Muscle layer of colon (tissue), 2 donors: ENCODE data around the gene IFNA5.

Experiments used
- H3K27ac ChIP-seq: one replicate; pipeline ENCODE4 v1.7.0; 2013; ENCODE audit warnings: low read depth, mild to moderate bottlenecking, low read length, moderate library complexity
- H3K27me3 ChIP-seq, 2 donors: one replicate each; pipeline ENCODE4 v1.7.0; 2013; ENCODE audit warnings: low read length in 2 of 2, mild to moderate bottlenecking in 2 of 2; ENCODE audit not compliant: insufficient read depth in 2 of 2, control insufficient read depth in 1 of 2
- H3K36me3 ChIP-seq: one replicate; pipeline ENCODE4 v1.7.0; 2013; ENCODE audit warnings: mild to moderate bottlenecking, low read length; ENCODE audit not compliant: insufficient read depth
- H3K4me1 ChIP-seq: one replicate; pipeline ENCODE4 v1.7.0; 2013; ENCODE audit warnings: mild to moderate bottlenecking, low read length; ENCODE audit not compliant: insufficient read depth
- H3K4me3 ChIP-seq, 2 donors: one replicate each; pipeline ENCODE4 v1.7.0; 2013; ENCODE audit warnings: low read length in 2 of 2, low read depth in 1 of 2, mild to moderate bottlenecking in 1 of 2, moderate library complexity in 1 of 2
- H3K9ac ChIP-seq: one replicate; pipeline ENCODE4 v1.7.0; 2013; ENCODE audit warnings: low read length
- H3K9me3 ChIP-seq: one replicate; pipeline ENCODE4 v1.7.0; 2013; ENCODE audit warnings: mild to moderate bottlenecking, low read length
- donor health status: abdominal sarcoma.
- donor health status: Adenocarcinoma of cecum.

Gene IFNA5

DNA sequence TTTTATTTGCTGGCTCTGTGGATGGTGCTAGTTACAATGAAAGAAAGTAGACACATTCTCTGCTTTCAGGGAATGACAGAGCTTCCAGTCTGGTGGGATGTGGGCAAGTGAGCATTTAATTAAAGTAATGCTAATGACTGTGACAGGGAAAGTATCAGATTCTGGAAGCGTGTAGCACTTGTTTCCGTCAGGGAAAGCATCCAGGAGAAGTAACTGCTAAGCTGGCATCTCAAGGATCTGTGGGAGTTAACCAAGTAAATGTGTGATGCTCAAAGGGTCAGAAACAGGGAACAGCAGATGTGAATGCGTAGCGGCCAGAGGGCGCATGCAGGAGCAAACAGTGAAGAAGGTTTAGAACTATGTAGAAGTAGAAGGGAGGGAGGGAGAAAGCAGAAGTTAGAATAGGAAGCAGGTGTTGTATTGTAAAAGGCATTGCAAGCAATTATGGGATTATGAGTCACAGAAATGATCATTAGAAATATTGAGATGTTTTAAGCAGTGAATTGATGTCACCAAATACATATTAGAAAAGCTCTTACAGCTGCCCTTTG lies 17.9 kb upstream of the IFNA5 start:
- H3K9me3 ChIP-seq, result no peaks in the 10 kb centered on the region
- peaks cover 22% of the 10 kb centered on the region for H3K36me3 ChIP-seq
- peaks cover 12% of the 10 kb centered on the region for H3K4me1 ChIP-seq
- no peak overlapping the region for H3K27ac ChIP-seq
- H3K9ac ChIP-seq, result no peak overlapping the region
- no peaks in the 10 kb centered on the region for H3K27me3 ChIP-seq
- no peak overlapping the region for H3K4me3 ChIP-seq

DNA sequence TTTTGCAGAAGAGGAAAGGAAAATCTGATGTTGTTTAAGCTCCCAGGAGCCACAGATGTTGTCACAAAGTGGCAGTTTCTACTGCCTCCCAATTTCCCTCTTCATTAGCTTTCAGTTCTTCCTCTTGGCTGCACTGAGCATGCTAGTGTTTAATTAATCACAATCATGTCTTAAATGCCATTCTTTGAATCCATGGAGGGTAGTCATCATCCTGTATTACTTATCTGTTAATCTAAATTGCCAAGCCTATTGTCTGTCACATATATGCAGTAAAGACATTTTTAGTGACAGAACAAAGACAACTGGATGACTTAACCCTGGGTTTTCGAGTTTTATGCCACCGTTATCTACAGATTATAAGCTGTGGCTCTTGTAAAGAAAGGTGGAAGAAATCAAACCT lies 15.4 kb upstream of the IFNA5 start:
- Histone ChIP-seq H3K9ac (no peak overlapping the region), H3K9me3 (no peaks in the 10 kb centered on the region), H3K36me3 (peaks cover 22% of the 10 kb centered on the region), H3K4me1 (peaks cover 5% of the 10 kb centered on the region), H3K27me3 (no peaks in the 10 kb centered on the region), H3K4me3 (no peak overlapping the region), H3K27ac (no peak overlapping the region)

DNA sequence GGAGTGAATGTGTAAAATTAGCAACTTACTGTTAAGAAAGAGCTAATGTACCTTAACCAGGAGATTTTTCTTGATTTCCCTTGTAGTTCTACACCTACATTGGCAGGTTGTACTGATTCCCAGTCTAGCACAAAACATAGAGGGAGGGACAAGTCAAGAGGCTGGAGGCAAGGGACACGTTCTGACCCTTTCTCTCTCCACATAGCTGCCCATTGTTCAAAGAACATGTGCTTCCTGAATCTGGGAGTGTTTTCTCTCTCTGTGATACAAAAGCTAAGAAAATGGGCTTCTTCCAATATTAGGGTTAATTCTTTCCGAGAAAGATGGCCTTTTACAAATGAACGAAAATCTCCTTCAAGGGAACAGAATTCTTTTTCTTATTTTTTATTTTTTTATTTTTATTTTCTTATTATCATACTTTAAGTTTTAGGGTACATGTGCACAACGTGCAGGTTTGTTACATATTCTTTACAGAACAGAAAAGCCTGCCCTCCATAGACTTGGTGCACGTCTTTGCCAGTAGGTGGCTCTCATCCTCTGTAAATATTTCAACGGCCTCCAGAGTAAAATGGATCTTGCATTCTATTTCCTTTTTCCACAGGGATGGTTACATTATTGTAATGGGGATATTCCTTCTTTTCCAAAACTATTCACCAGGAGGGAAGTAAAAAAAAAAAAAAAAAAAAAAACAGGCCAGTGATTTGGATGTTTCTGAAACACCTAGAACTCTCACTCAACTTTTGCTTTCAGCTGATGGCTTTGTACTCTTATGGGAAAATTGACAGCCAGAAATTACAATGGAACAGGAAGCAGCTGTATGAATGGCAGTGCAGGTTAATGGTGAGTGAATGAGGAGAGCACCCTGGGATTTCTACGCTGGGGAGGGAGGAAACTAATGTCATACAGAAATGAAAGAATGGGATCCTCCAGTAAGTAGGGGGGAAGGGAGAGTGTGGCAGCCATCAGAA lies 13.1 kb upstream of the IFNA5 start:
- Histone ChIP-seq H3K4me1 (peaks cover 5% of the 10 kb centered on the region), H3K36me3 (peaks cover 12% of the 10 kb centered on the region), H3K27me3 (no peaks in the 10 kb centered on the region), H3K9me3 (no peaks in the 10 kb centered on the region), H3K9ac (no peak overlapping the region), H3K4me3 (no peak overlapping the region), H3K27ac (no peak overlapping the region)

DNA sequence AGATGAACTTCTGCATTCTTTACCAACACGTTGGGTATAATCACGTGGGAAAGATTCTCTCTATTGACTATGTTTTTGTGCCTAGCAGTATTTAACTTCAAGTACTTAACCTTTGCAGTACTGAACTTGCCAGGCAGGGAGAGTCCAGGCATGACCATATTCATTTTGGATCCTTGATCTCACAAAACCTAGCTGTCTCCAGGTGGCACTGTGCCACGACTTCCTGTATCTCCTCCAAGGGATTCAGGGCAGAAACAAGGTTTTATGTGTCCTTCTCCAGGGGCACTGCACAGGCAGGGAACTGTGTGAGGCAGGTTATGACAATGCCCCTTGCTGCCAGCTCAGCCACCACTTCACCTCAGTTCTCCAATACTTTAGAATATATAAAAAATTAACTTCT lies 11.7 kb upstream of the IFNA5 start:
- no peaks in the 10 kb centered on the region for H3K27me3 ChIP-seq
- H3K4me3 ChIP-seq, result no peak overlapping the region
- no peaks in the 10 kb centered on the region for H3K9me3 ChIP-seq
- H3K27ac ChIP-seq, result no peak overlapping the region
- peaks cover 4% of the 10 kb centered on the region for H3K36me3 ChIP-seq
- H3K4me1 ChIP-seq, result peaks cover 5% of the 10 kb centered on the region
- no peak overlapping the region for H3K9ac ChIP-seq

DNA sequence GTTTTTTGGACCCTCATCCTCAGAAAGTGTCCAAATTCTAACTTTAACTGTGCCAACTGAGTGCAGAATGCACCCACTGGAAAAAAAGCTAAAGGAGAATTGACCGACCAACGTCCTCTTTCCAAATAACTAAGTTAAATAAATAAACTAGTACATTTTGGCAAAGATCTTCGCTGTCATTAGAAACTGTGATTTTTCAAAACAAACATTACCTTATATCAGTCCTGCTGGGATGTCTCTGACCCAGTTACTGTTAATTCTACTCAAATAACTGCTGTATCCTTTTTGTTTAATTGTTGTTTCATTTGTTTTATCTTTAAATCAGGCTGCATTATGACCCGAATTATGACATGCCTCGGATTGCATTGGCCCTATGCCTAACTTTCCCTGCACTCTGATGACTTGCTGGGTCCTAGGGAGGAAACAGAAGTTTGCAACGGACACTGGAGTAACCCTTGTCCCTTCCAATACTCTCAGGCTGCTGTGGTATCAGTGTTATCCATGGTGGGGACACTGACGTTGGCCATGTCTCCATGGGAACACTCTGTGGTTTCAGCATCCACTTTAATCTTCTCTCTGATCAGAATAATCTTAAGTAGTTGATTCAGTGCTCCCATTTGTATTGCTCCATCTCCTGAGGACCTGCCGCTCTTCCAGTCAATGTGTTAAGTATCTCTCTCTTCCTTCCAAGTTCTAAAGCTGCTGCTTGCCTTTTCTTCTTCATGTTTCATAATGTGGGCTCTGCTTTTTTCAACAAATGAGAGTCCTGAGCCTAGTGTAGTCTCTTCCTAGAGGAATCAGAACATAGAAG lies 11.1 kb upstream of the IFNA5 start:
- Histone ChIP-seq H3K27me3 (no peaks in the 10 kb centered on the region), H3K4me1 (peaks cover 5% of the 10 kb centered on the region), H3K9ac (no peak overlapping the region), H3K9me3 (no peaks in the 10 kb centered on the region), H3K36me3 (no peaks in the 10 kb centered on the region), H3K27ac (no peak overlapping the region), H3K4me3 (no peak overlapping the region)

DNA sequence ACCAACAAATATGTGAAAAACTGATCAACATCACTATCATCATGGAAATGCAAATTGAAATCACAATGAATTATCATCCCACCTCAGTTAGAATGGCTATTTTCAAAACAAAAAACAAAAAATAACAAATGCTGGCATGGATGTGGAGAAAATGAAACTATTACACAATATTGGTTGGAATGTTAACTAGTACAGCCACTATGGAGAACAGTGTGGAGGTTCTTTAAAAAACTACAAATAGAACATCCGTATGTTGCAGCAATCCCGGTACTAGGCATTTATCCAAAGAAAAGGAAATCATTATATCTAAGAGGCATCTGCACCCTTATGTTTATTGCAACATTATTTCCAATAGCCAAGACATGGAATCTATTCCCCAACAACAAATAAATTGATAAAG lies 9.0 kb upstream of the IFNA5 start:
- Histone ChIP-seq H3K27me3 (no peaks in the 10 kb centered on the region), H3K36me3 (no peaks in the 10 kb centered on the region), H3K4me1 (peaks cover 5% of the 10 kb centered on the region), H3K4me3 (no peak overlapping the region), H3K27ac (no peak overlapping the region), H3K9me3 (no peaks in the 10 kb centered on the region), H3K9ac (no peak overlapping the region)

GRCh38 chr9:21311889-21312288 lies 6.8 kb upstream of the IFNA5 start:
- peaks cover 5% of the 10 kb centered on the region for H3K4me1 ChIP-seq
- H3K9me3 ChIP-seq, result no peaks in the 10 kb centered on the region
- no peak overlapping the region for H3K9ac ChIP-seq
- no peaks in the 10 kb centered on the region for H3K27me3 ChIP-seq
- H3K27ac ChIP-seq, result no peak overlapping the region
- no peak overlapping the region for H3K4me3 ChIP-seq
- no peaks in the 10 kb centered on the region for H3K36me3 ChIP-seq

GRCh38 chr9:21295992-21296391 lies 9.1 kb downstream of the IFNA5 start:
- H3K36me3 ChIP-seq, result no peaks in the 10 kb centered on the region
- H3K4me1 ChIP-seq, result no peaks in the 10 kb centered on the region
- no peaks in the 10 kb centered on the region for H3K9me3 ChIP-seq
- no peak overlapping the region for H3K27ac ChIP-seq
- H3K9ac ChIP-seq, result no peak overlapping the region
- H3K27me3 ChIP-seq, result no peaks in the 10 kb centered on the region
- no peak overlapping the region for H3K4me3 ChIP-seq

DNA sequence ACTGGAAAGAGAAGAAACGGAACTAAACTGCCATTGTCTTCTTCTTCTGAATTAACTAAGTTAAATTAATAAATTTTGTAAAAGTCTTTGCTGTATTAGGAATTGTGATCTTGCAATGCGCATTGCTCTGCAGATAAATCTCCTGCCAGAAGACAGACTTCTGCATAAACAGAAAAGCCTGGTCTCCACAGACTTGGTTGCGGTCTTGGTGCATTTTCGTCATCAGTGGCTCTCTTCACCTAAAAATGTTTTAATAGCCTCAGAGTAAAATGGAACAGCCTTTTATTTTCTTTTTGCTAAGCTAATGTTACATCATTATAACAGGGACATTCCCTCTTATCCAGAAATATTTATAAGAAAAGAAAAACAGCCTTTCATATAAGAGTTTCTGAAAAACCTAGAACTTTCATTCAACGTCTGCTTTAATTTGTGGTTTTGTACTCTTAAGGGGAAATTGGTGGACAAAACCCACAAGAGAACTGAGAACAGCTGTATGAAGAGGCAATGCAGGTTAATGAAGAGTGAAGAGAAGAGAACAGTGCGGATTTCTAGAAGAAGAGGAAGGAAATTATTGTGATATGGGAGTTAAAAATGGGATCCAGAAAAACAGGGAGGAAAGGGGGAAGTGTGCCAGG lies 10.1 kb downstream of the IFNA5 start:
- Histone ChIP-seq H3K27ac (no peak overlapping the region), H3K27me3 (no peaks in the 10 kb centered on the region)

GRCh38 chr9:21294364-21294774 lies 10.7 kb downstream of the IFNA5 start:
- no peak overlapping the region for H3K9ac ChIP-seq

More for the DNA sequence above, 10.1 kb downstream of the IFNA5 start:
- no peaks in the 10 kb centered on the region for H3K9me3 ChIP-seq
- H3K4me1 ChIP-seq, result no peaks in the 10 kb centered on the region
- no peaks in the 10 kb centered on the region for H3K36me3 ChIP-seq
- no peak overlapping the region for H3K4me3 ChIP-seq
- H3K9ac ChIP-seq, result no peak overlapping the region

GRCh38 chr9:21289848-21290247 lies 15.3 kb downstream of the IFNA5 start:
- Histone ChIP-seq H3K27me3 (no peaks in the 10 kb centered on the region), H3K9ac (no peak overlapping the region), H3K4me3 (no peak overlapping the region), H3K36me3 (no peaks in the 10 kb centered on the region), H3K9me3 (no peaks in the 10 kb centered on the region), H3K27ac (no peak overlapping the region), H3K4me1 (no peaks in the 10 kb centered on the region)

More at GRCh38 chr9:21294364-21294774, 10.7 kb downstream of the IFNA5 start:
- Histone ChIP-seq H3K9me3 (no peaks in the 10 kb centered on the region), H3K27me3 (no peaks in the 10 kb centered on the region), H3K4me3 (no peak overlapping the region), H3K4me1 (no peaks in the 10 kb centered on the region), H3K36me3 (no peaks in the 10 kb centered on the region), H3K27ac (no peak overlapping the region)
